CD4-positive, alpha-beta T cell (primary cell): ENCODE data around the gene FGF14. TPM values are rescaled to one million over a fixed set of nuclear protein-coding genes. Genes with fewer than 3 reads are reported as not detected.
"Not testable (repeated sequence)": the region's sequence is repeated elsewhere in the genome, so short reads cannot be mapped to it uniquely, and the experiment has no call there.

Experiments
- ATAC-seq: fragments of 200-7000 bp; cut with Tn5 transposase; one replicate; pipeline ENCODE4 v1.10.0; 2022; ENCODE audit warnings: mild to moderate bottlenecking; ENCODE audit not compliant: poor library complexity
- CTCF ChIA-PET: fragments of 350-600 bp; sonication (Branson Sonifier 250); formaldehyde crosslinking; loops from one replicate; lab custom pipeline; 2021; ENCODE audit warnings: antibody characterized with exemption, inconsistent platforms; lab: Charles Lee
- POLR2A ChIA-PET: fragments of 350-600 bp; sonication (Branson Sonifier 250); formaldehyde crosslinking; loops from one replicate; lab custom pipeline; 2021; ENCODE audit warnings: antibody characterized with exemption, inconsistent platforms; lab: Charles Lee
- DNase-seq, 14 experiments: peaks; one replicate each; pipeline ENCODE4 v3.0.0-alpha.2; 2013 to 2020; ENCODE audit warnings: mixed read lengths in 2 of 14
- H3K27ac ChIP-seq, 2 donors: one replicate each; pipeline versions ENCODE4 v1.5.1 to v1.7.0; 2013; ENCODE audit warnings: low read length in 2 of 2, low read depth in 1 of 2, mild to moderate bottlenecking in 1 of 2
- H3K27me3 ChIP-seq, 2 experiments: 1 replicate in 1 of 2; 2 replicates in 1 of 2; pipeline versions ENCODE4 v1.6.1 to v1.7.0; 2013; ENCODE audit warnings: low read length in 2 of 2, control low read depth in 1 of 2, mild to moderate bottlenecking in 1 of 2, moderate library complexity in 1 of 2; ENCODE audit not compliant: insufficient read depth in 2 of 2, control insufficient read depth in 1 of 2
- H3K36me3 ChIP-seq: one replicate; pipeline ENCODE4 v1.6.1; 2013; ENCODE audit warnings: low read length, control low read depth; ENCODE audit not compliant: insufficient read depth
- H3K4me1 ChIP-seq: one replicate; pipeline ENCODE4 v1.6.1; 2013; ENCODE audit warnings: low read length, control low read depth; ENCODE audit not compliant: insufficient read depth
- H3K4me3 ChIP-seq: one replicate; pipeline ENCODE4 v1.5.1; 2013; ENCODE audit warnings: mild to moderate bottlenecking, low read length, moderate library complexity
- H3K9me3 ChIP-seq, 2 experiments: 1 replicate in 1 of 2; 2 replicates in 1 of 2; pipeline versions ENCODE4 v1.6.1 to v1.7.0; 2013; ENCODE audit warnings: low read length in 2 of 2, mild to moderate bottlenecking in 2 of 2, control low read depth in 1 of 2, moderate library complexity in 1 of 2; ENCODE audit not compliant: control insufficient read depth in 1 of 2, insufficient read depth in 1 of 2
- H3K27ac Mint-ChIP-seq: one replicate; pipeline ENCODE4 v1.8.0; 2020; ENCODE audit warnings: mixed read lengths
- H3K27me3 Mint-ChIP-seq: one replicate; pipeline ENCODE4 v1.8.0; 2021; ENCODE audit warnings: mixed read lengths
- H3K36me3 Mint-ChIP-seq: one replicate; pipeline ENCODE4 v1.8.0; 2021; ENCODE audit warnings: low read depth, mixed read lengths
- H3K4me1 Mint-ChIP-seq: one replicate; pipeline ENCODE4 v1.8.0; 2021; ENCODE audit warnings: low read depth, mixed read lengths
- H3K4me3 Mint-ChIP-seq: one replicate; pipeline ENCODE4 v1.8.0; 2020; ENCODE audit warnings: mild to moderate bottlenecking, mixed read lengths
- H3K9me3 Mint-ChIP-seq: one replicate; pipeline ENCODE4 v1.8.0; 2020; ENCODE audit warnings: mixed read lengths
- CTCF ChIP-seq: fragments of 200-600 bp; IDR thresholded peaks from one replicate; pipeline ENCODE4 v1.8.0; 2022; ENCODE audit warnings: antibody characterized with exemption, mild to moderate bottlenecking
- intact Hi-C, 2 experiments: fragments of 100-400 bp; cut with DNase I in 1 of 2; cut with micrococcal nuclease in 1 of 2; formaldehyde crosslinking; loops; one replicate each; pipeline versions ENCODE4 v1.15.1 to v1.9.0; 2023 to 2025; cut with DNase I, micrococcal nuclease
- total RNA-seq, 174 experiments: library from RNA in 2 of 174; stranded (reverse) in 2 of 174; gene quantifications; one replicate each; pipeline ENCODE4 v1.2.3 and lab custom pipeline; 2021 to 2026

Gene FGF14
- total RNA-seq, 2 experiments from 2014 or later = not detected

GRCh38 chr13:102012299-102013293 is 389.3 kb downstream of the FGF14 start:
- Mint-ChIP-seq H3K4me1 (no peaks in the 10 kb centered on the region), H3K36me3 (no peaks in the 10 kb centered on the region), H3K9me3 (peaks cover 4% of the 10 kb centered on the region), H3K27ac (no peak overlapping the region), H3K27me3 (no peaks in the 10 kb centered on the region), H3K4me3 (no peak overlapping the region)
- Histone ChIP-seq H3K27ac (no peak overlapping the region), H3K4me1 (no peaks in the 10 kb centered on the region), H3K9me3 (peaks cover 0 to 5% of the 10 kb centered on the region in 2 experiments), H3K36me3 (no peaks in the 10 kb centered on the region), H3K27me3 (no peaks in the 10 kb centered on the region), H3K4me3 (no peak overlapping the region)
- POLR2A ChIA-PET = no interaction called here
- DNase-seq = no peak
- ATAC-seq = no peak
- TF ChIP-seq CTCF = no peak
- CTCF ChIA-PET = no interaction called here
- intact Hi-C loops = no loop called here

GRCh38 chr13:102011455-102011854 is 390.4 kb downstream of the FGF14 start:
- intact Hi-C loops, H3K27me3 Mint-ChIP-seq, H3K27ac Mint-ChIP-seq, H3K36me3 ChIP-seq, ATAC-seq, H3K4me1 ChIP-seq, H3K9me3 ChIP-seq, H3K36me3 Mint-ChIP-seq, POLR2A ChIA-PET, H3K4me1 Mint-ChIP-seq, H3K4me3 Mint-ChIP-seq, H3K4me3 ChIP-seq, H3K27ac ChIP-seq, DNase-seq, CTCF ChIA-PET, H3K9me3 Mint-ChIP-seq, H3K27me3 ChIP-seq: not testable (repeated sequence)

GRCh38 chr13:102003848-102004570 is 397.8 kb downstream of the FGF14 start:
- H3K27me3 ChIP-seq = no peaks in the 10 kb centered on the region
- H3K36me3 Mint-ChIP-seq = no peaks in the 10 kb centered on the region
- H3K27me3 Mint-ChIP-seq = no peaks in the 10 kb centered on the region
- no peaks in the 10 kb centered on the region for H3K36me3 ChIP-seq
- ChIA-PET CTCF (no interaction called here), POLR2A (no interaction called here)
- DNase-seq (no peak), ATAC-seq (no peak)
- no peaks in the 10 kb centered on the region for H3K9me3 Mint-ChIP-seq
- no peaks in the 10 kb centered on the region for H3K9me3 ChIP-seq
- no peak overlapping the region for H3K4me3 ChIP-seq
- intact Hi-C loops = no loop called here
- no peak for TF ChIP-seq CTCF
- H3K4me1 ChIP-seq = no peaks in the 10 kb centered on the region
- H3K27ac Mint-ChIP-seq = no peak overlapping the region
- H3K4me1 Mint-ChIP-seq = no peaks in the 10 kb centered on the region
- H3K27ac ChIP-seq = no peak overlapping the region
- H3K4me3 Mint-ChIP-seq = no peak overlapping the region
